Esophagus squamous epithelium (tissue), 4 donors: Measurements from ENCODE around the gene TAF6.

Experiments used
- CTCF ChIP-seq, 6 experiments: fragments of 450-650 bp in 4 of 6; fragments of 200-600 bp in 2 of 6; sonication (generic) in 2 of 6; IDR thresholded peaks; one replicate each; pipeline ENCODE4 v1.5.1; 2016 to 2019; ENCODE audit warnings: antibody characterized with exemption in 6 of 6, mild to moderate bottlenecking in 4 of 6, moderate library complexity in 4 of 6
- POLR2A ChIP-seq, 4 donors: fragments of 450-650 bp; IDR thresholded peaks; one replicate each; pipeline ENCODE4 v1.6.1; 2017; ENCODE audit warnings: antibody characterized with exemption in 4 of 4, mild to moderate bottlenecking in 4 of 4, moderate library complexity in 3 of 4

GRCh38 chr7:100063376-100063775 is 55.8 kb downstream of the TAF6 start:
- no peak for TF ChIP-seq POLR2A (IDR thresholded peaks at IDR 0.05)
- TF ChIP-seq CTCF (IDR thresholded peaks at IDR 0.05): no peak
